Panc1 (cell line): ENCODE measurements around the gene PRSS48.

ENCODE experiments used
- POLR2AphosphoS5 ChIP-seq: IDR thresholded peaks from 2 replicates; pipeline ENCODE4 v1.6.1; 2012; ENCODE audit warnings: mild to moderate bottlenecking, low read depth, low read length, moderate library complexity
- TF ChIP-seq, protein P1 (sequence below): fragments of 450-650 bp; IDR thresholded peaks from 2 replicates; pipeline ENCODE4 v1.5.1; 2017; ENCODE audit warnings: mild to moderate bottlenecking
- TF ChIP-seq, protein P2 (sequence below), 2 experiments: IDR thresholded peaks; 2 replicates each; pipeline ENCODE4 v1.6.1; 2011 to 2012; ENCODE audit warnings: low read depth in 2 of 2, control low read depth in 1 of 2, low read length in 1 of 2, mild to moderate bottlenecking in 1 of 2, moderate library complexity in 1 of 2; ENCODE audit not compliant: insufficient read depth in 1 of 2

DNA sequence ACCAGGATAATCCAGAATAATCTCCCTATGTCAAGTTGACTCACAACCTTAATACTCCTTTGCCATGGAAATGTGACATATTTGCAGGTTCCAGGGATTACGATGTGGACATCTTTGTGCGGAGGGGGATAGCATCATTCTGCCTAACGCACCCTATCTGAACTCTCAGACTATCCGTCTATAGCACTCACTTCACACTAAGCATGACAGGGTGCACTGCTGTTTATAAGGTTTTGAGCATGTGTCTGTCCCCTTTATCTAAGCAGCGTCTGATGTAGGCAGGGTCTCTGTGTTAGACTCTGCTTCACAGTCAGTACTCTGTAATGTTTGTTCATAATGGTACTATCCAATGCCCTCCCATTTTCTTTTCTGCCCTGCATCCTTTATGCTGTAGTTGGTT, 43.4 kb upstream of the PRSS48 start:
- TF ChIP-seq, protein P1, sequence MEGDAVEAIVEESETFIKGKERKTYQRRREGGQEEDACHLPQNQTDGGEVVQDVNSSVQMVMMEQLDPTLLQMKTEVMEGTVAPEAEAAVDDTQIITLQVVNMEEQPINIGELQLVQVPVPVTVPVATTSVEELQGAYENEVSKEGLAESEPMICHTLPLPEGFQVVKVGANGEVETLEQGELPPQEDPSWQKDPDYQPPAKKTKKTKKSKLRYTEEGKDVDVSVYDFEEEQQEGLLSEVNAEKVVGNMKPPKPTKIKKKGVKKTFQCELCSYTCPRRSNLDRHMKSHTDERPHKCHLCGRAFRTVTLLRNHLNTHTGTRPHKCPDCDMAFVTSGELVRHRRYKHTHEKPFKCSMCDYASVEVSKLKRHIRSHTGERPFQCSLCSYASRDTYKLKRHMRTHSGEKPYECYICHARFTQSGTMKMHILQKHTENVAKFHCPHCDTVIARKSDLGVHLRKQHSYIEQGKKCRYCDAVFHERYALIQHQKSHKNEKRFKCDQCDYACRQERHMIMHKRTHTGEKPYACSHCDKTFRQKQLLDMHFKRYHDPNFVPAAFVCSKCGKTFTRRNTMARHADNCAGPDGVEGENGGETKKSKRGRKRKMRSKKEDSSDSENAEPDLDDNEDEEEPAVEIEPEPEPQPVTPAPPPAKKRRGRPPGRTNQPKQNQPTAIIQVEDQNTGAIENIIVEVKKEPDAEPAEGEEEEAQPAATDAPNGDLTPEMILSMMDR: no peak
- TF ChIP-seq POLR2AphosphoS5: no peak
- TF ChIP-seq, protein P2, sequence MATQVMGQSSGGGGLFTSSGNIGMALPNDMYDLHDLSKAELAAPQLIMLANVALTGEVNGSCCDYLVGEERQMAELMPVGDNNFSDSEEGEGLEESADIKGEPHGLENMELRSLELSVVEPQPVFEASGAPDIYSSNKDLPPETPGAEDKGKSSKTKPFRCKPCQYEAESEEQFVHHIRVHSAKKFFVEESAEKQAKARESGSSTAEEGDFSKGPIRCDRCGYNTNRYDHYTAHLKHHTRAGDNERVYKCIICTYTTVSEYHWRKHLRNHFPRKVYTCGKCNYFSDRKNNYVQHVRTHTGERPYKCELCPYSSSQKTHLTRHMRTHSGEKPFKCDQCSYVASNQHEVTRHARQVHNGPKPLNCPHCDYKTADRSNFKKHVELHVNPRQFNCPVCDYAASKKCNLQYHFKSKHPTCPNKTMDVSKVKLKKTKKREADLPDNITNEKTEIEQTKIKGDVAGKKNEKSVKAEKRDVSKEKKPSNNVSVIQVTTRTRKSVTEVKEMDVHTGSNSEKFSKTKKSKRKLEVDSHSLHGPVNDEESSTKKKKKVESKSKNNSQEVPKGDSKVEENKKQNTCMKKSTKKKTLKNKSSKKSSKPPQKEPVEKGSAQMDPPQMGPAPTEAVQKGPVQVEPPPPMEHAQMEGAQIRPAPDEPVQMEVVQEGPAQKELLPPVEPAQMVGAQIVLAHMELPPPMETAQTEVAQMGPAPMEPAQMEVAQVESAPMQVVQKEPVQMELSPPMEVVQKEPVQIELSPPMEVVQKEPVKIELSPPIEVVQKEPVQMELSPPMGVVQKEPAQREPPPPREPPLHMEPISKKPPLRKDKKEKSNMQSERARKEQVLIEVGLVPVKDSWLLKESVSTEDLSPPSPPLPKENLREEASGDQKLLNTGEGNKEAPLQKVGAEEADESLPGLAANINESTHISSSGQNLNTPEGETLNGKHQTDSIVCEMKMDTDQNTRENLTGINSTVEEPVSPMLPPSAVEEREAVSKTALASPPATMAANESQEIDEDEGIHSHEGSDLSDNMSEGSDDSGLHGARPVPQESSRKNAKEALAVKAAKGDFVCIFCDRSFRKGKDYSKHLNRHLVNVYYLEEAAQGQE (IDR thresholded peaks at IDR 0.05; ENCODE audit: insufficient read depth in 1 of 2, low read depth in 2 of 2, low read length in 1 of 2): no peak
